ENCODE results near the gene NDUFA5. TPM values are rescaled to one million over a fixed set of nuclear protein-coding genes. Genes with fewer than 3 reads are reported as not detected.

NDUFA5 gene
- 53.7 TPM for total RNA-seq

DNA sequence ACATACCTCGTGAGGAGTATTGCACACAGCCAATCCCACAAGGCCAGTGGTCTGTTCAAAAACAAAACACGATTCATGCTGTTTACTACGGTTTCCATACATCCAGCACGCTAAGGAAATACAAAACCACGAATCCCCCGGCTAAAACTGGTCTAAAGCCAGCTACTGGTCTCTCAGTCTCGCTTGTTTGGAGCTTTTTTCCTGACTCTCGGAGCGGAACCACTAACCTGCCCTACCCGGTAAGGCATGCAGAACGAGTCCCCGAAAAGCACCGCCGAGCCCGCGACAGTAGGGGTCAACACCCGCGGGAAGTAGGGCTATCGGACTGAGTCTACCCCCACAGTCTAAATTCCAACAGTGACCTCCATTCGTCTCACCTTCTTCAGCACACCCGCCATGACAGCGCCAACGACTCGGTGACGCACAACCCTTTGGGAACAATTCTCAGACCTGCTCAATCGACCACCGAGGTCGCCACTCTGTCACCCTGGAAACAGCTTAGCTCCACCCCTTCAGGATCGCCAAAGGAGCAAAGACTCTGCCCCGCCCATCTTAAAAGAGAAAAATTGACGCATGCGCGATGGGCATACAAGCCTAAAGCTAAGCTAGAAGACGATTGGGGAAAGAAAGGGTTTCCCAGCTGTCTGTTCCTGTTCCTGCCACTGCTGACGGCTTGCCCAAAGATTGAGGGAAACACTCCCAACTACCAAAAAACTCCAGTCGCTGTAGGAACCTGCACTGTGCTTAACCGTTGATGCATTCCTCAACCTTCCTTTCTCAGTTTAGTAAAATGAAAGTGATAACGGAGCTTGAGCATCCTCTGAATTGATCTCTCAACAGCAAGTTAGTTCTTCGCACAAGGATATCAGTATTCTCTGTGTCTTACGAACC, at the start of gene NDUFA5:
NDUFA5 (minus strand) TSS at position 421 of the 891 bp plus-strand sequence; CDS start at position 398, 23 bp downstream.
- Histone ChIP-seq H3K4me3 (ENCODE audit: low read length) (peak within 1 kb of the TSS; percentile 87), H3K9me3 (ENCODE audit: low read depth, low read length) (no peaks in the 10 kb centered on the region), H3K4me1 (ENCODE audit: insufficient read depth, low read length) (peaks cover 17% of the 10 kb centered on the region), H3K27me3 (ENCODE audit: insufficient read depth, low read length) (no peaks in the 10 kb centered on the region)

DNA sequence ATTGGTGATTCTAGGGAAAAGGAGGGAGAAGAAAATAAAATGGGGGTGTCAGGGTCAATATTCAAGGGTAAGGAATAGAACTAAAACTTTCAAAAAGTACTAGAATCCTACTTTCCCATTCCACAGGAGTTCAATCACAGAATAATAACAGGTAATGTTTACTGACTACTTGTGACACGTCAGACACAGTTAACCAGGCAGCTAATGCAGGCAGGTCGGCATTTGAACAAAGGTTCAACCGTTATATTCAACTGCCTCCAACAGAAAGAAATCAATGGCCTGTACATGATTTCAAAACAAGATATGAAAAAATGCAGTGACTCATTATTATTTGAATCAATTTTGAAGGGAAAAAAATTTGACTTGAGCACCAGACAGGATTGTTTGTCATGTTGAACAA, 47.1 kb upstream of the NDUFA5 start:
- H3K4me1 ChIP-seq (ENCODE audit: insufficient read depth, low read length), result no peaks in the 10 kb centered on the region
- no peak overlapping the region for H3K4me3 ChIP-seq (ENCODE audit: low read length)
- no peaks in the 10 kb centered on the region for H3K9me3 ChIP-seq (ENCODE audit: low read depth, low read length)
- peaks cover 3% of the 10 kb centered on the region for H3K27me3 ChIP-seq (ENCODE audit: insufficient read depth, low read length)

DNA sequence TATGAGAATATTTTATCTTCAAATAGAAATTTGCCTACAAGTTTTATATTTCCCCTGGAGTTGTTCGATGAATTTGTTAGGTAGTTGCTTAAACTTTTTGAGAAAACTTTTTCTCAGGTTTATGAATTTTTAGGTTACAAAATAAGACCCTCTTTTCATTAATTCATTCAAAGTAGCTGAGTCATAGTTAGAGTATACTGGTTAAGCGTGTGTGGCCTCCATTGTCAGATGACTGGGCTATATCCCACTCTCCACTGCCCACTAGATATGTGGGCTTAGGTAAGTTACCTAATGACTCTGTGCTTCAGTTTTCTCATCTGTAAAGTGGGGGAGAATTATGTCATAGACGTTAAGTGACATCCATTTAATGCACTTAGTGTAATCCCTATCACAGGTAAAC, 45.0 kb upstream of the NDUFA5 start:
- H3K4me1 ChIP-seq (ENCODE audit: insufficient read depth, low read length), result no peaks in the 10 kb centered on the region
- H3K4me3 ChIP-seq (ENCODE audit: low read length), result no peak overlapping the region
- H3K9me3 ChIP-seq (ENCODE audit: low read depth, low read length), result no peaks in the 10 kb centered on the region
- H3K27me3 ChIP-seq (ENCODE audit: insufficient read depth, low read length), result no peaks in the 10 kb centered on the region

DNA sequence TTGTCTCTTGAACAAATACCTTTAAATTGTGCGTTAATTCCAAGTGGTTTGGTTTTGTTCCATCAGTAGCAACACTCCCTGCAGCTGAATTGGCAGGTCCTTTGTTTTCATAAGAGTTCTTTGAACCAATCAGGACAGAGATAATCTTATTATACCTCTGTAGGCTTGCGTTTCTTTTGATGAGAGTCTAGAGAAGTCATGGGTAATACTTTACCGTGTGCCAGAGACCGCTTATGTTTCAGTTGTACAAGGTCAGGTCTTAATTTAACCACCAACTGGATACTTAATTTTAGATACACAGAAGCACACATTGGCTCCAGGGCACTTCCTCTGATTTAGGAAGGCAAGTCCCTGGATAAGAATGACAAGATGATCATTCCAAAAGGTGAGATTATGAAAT, 43.9 kb upstream of the NDUFA5 start, which contains the start of gene ASB15:
ASB15 (plus strand) TSS at position 292 of the 400 bp plus-strand sequence. CDS start 12,682 bp downstream, outside the sequence.
- no peaks in the 10 kb centered on the region for H3K9me3 ChIP-seq (ENCODE audit: low read depth, low read length)
- no peak within 1 kb of the TSS for H3K4me3 ChIP-seq (ENCODE audit: low read length)
- no peaks in the 10 kb centered on the region for H3K4me1 ChIP-seq (ENCODE audit: insufficient read depth, low read length)
- H3K27me3 ChIP-seq (ENCODE audit: insufficient read depth, low read length), result no peaks in the 10 kb centered on the region

DNA sequence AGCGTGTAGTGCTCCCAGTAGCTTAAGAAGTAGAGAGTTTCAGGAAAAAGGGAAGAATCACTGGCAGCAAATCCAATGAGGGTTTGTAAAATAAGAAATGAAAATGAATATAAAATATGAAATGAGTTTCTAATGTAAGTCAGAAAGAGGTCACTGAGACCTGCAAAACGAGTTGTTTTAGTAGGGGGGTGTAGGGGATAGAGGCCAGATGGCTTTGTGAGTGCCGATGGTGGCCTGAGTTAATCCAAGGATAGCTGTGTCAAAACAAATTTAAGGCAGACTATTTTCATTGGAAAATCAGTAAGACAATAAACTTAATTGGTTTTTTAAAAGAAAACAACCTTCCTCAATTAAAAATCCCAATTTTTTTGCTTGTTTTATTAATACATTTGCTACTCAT, 43.3 kb upstream of the NDUFA5 start:
- Histone ChIP-seq H3K4me3 (ENCODE audit: low read length) (no peak overlapping the region), H3K27me3 (ENCODE audit: insufficient read depth, low read length) (no peaks in the 10 kb centered on the region)

DNA sequence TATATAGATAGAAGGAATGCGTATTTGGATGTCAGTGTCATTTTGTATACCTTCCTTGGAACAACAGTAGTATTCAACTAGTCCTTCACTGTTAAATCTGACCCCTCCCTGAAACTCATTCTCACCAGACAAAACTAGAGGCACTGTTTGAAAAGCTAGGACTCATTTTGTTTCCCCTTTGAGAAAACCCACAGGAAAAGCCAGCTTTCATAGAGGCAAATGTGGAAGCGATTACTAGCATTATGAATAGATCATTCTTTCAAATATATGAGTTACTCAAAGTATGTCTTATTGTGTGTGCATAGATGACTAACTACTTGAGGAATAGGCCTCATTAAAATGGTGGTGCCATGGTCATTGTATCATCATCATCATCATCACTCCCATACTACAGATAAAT, 42.1 kb upstream of the NDUFA5 start:
- H3K4me1 ChIP-seq (ENCODE audit: insufficient read depth, low read length), result no peaks in the 10 kb centered on the region
- no peaks in the 10 kb centered on the region for H3K9me3 ChIP-seq (ENCODE audit: low read depth, low read length)
- no peak overlapping the region for H3K4me3 ChIP-seq (ENCODE audit: low read length)
- no peaks in the 10 kb centered on the region for H3K27me3 ChIP-seq (ENCODE audit: insufficient read depth, low read length)

More for the DNA sequence above, 43.3 kb upstream of the NDUFA5 start:
- no peaks in the 10 kb centered on the region for H3K4me1 ChIP-seq (ENCODE audit: insufficient read depth, low read length)
- H3K9me3 ChIP-seq (ENCODE audit: low read depth, low read length), result no peaks in the 10 kb centered on the region

DNA sequence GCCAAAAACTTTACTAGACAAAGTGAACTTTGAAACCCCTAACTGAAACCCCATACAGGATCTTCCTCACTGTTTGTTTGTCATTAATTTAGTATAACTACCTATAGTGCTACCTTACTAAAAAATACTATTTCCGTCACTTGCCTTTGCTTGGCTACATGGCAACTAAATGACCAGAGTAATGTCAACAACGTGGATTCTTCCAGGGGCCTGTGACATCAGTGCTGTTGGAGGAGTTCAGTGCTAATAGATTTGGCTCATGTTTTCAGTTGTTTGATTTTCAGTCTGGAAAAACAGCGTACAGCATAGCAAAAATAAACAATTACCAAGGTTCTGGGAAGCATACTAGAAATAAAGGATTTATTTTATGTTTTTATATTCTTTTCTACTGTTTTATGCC, 41.0 kb upstream of the NDUFA5 start:
- Histone ChIP-seq H3K4me3 (ENCODE audit: low read length) (no peak overlapping the region), H3K9me3 (ENCODE audit: low read depth, low read length) (no peaks in the 10 kb centered on the region), H3K27me3 (ENCODE audit: insufficient read depth, low read length) (no peaks in the 10 kb centered on the region), H3K4me1 (ENCODE audit: insufficient read depth, low read length) (no peaks in the 10 kb centered on the region)

GRCh38 chr7:123594813-123595241, 37.2 kb upstream of the NDUFA5 start:
- Histone ChIP-seq H3K4me3 (ENCODE audit: low read length) (no peak overlapping the region), H3K9me3 (ENCODE audit: low read depth, low read length) (no peaks in the 10 kb centered on the region), H3K27me3 (ENCODE audit: insufficient read depth, low read length) (no peaks in the 10 kb centered on the region), H3K4me1 (ENCODE audit: insufficient read depth, low read length) (no peaks in the 10 kb centered on the region)

DNA sequence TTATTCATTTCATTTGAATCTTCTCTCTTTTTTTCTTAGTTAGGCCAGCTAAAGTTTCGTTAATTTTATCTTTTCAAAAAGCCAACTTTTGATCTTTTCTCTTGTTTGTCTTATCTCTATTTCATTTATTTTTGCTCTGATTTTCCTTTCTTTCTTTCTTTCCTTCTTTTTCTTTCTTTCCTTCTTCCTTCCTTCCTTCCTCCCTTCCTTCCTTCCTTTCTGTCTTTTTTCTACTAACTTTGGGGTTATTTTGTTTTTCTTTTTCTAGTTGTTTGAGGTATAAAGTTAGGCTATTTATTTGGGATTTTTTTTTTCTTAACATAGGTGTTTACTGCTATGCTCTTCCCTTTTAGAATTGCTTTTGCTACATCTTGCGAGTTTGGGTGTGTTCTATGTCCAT, 30.8 kb upstream of the NDUFA5 start:
- peaks cover 10% of the 10 kb centered on the region for H3K27me3 ChIP-seq (ENCODE audit: insufficient read depth, low read length)
- no peak overlapping the region for H3K4me3 ChIP-seq (ENCODE audit: low read length)
- H3K4me1 ChIP-seq (ENCODE audit: insufficient read depth, low read length), result no peaks in the 10 kb centered on the region
- no peaks in the 10 kb centered on the region for H3K9me3 ChIP-seq (ENCODE audit: low read depth, low read length)

DNA sequence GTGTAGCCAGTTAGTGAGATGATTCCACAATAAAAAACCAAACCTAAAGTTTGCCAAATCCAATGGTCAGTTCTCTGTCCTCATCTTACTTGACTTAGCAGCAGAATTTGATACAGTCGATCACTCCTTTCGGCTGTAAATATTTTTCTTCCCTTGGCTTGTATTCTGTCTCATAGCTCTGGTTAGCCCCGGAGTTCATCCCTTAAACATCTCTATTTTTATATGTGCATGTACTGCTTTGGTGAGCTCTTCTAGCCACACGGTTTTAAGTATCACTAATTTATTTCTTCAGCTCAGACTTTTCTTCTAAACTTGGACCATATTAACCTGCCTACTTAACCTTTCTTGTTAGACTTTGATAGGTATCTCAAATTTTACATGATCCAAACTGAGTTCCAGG, 26.2 kb upstream of the NDUFA5 start:
- Histone ChIP-seq H3K9me3 (ENCODE audit: low read depth, low read length) (no peaks in the 10 kb centered on the region), H3K27me3 (ENCODE audit: insufficient read depth, low read length) (peaks cover 22% of the 10 kb centered on the region)

GRCh38 chr7:123581162-123581459, 23.5 kb upstream of the NDUFA5 start:
- H3K9me3 ChIP-seq (ENCODE audit: low read depth, low read length), result no peaks in the 10 kb centered on the region
- H3K4me1 ChIP-seq (ENCODE audit: insufficient read depth, low read length), result no peaks in the 10 kb centered on the region
- H3K27me3 ChIP-seq (ENCODE audit: insufficient read depth, low read length), result peaks cover 31% of the 10 kb centered on the region
- no peak overlapping the region for H3K4me3 ChIP-seq (ENCODE audit: low read length)

More for the DNA sequence above, 26.2 kb upstream of the NDUFA5 start:
- no peak overlapping the region for H3K4me3 ChIP-seq (ENCODE audit: low read length)
- H3K4me1 ChIP-seq (ENCODE audit: insufficient read depth, low read length), result no peaks in the 10 kb centered on the region

GRCh38 chr7:123580406-123581161, 23.0 kb upstream of the NDUFA5 start:
- H3K9me3 ChIP-seq (ENCODE audit: low read depth, low read length), result no peaks in the 10 kb centered on the region

DNA sequence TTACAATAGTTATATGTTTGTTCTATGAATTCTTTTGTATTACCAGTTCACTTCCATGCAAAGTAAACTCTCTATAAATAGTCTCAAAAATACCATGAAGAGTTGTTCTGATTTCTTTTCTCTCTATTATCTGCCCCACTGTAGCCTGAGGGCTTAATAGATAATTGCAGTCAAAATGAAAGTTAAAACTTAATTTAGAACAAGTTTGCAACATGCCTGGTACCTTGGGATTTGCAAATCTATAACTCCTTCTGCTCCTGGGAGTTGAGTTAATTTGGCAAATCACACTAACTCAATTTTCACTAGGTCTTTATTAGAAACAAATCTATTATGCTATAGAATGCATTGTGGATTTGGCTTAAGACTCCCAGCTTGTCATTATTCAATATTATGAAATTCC, 21.8 kb upstream of the NDUFA5 start:
- Histone ChIP-seq H3K27me3 (ENCODE audit: insufficient read depth, low read length) (peaks cover 35% of the 10 kb centered on the region), H3K9me3 (ENCODE audit: low read depth, low read length) (no peaks in the 10 kb centered on the region), H3K4me1 (ENCODE audit: insufficient read depth, low read length) (no peaks in the 10 kb centered on the region), H3K4me3 (ENCODE audit: low read length) (no peak overlapping the region)

More at GRCh38 chr7:123580406-123581161, 23.0 kb upstream of the NDUFA5 start:
- Histone ChIP-seq H3K4me3 (ENCODE audit: low read length) (no peak overlapping the region), H3K27me3 (ENCODE audit: insufficient read depth, low read length) (peaks cover 30% of the 10 kb centered on the region), H3K4me1 (ENCODE audit: insufficient read depth, low read length) (no peaks in the 10 kb centered on the region)

GRCh38 chr7:123573896-123574467, 16.4 kb upstream of the NDUFA5 start:
- H3K27me3 ChIP-seq (ENCODE audit: insufficient read depth, low read length), result peaks cover 25% of the 10 kb centered on the region
- H3K9me3 ChIP-seq (ENCODE audit: low read depth, low read length), result no peaks in the 10 kb centered on the region
- no peaks in the 10 kb centered on the region for H3K4me1 ChIP-seq (ENCODE audit: insufficient read depth, low read length)
- no peak overlapping the region for H3K4me3 ChIP-seq (ENCODE audit: low read length)

- no peaks in the 10 kb centered on the region for H3K9me3 ChIP-seq (ENCODE audit: low read depth, low read length)
- no peak overlapping the region for H3K4me3 ChIP-seq (ENCODE audit: low read length)
- H3K4me1 ChIP-seq (ENCODE audit: insufficient read depth, low read length), result no peaks in the 10 kb centered on the region
- H3K27me3 ChIP-seq (ENCODE audit: insufficient read depth, low read length), result peaks cover 18% of the 10 kb centered on the region
These were observed 15.7 kb upstream of the NDUFA5 start for GRCh38 chr7:123573341-123573740.

Data from mononuclear cell (primary cell).